Activated CD8-positive, alpha-beta T cell treated with anti-CD3 and anti-CD28 coated beads for 36 hours (primary cell): ENCODE data around the gene IL1RAPL2. TPM values are rescaled to one million over a fixed set of nuclear protein-coding genes. Genes with fewer than 3 reads are reported as not detected.

Experiments used
- ATAC-seq: fragments of 200-7000 bp; cut with Tn5 transposase; one replicate; pipeline ENCODE4 v1.10.0; 2021; ENCODE audit warnings: mild to moderate bottlenecking, moderate library complexity
- CTCF ChIA-PET: fragments of 350-600 bp; sonication (Branson Sonifier 250); formaldehyde crosslinking; loops from one replicate; lab custom pipeline; 2021; ENCODE audit warnings: antibody characterized with exemption; lab: Charles Lee
- POLR2A ChIA-PET: fragments of 350-600 bp; sonication (Branson Sonifier 250); formaldehyde crosslinking; loops from one replicate; lab custom pipeline; 2021; ENCODE audit warnings: antibody characterized with exemption; lab: Charles Lee
- DNase-seq: peaks from one replicate; pipeline ENCODE4 v3.0.0-alpha.2; 2020
- H3K27ac Mint-ChIP-seq: one replicate; pipeline ENCODE4 v1.8.0; 2021; ENCODE audit warnings: mild to moderate bottlenecking, mixed read lengths
- H3K27me3 Mint-ChIP-seq: one replicate; pipeline ENCODE4 v1.8.0; 2021; ENCODE audit warnings: mixed read lengths
- H3K36me3 Mint-ChIP-seq: one replicate; pipeline ENCODE4 v1.8.0; 2021; ENCODE audit warnings: low read depth, mixed read lengths
- H3K4me1 Mint-ChIP-seq: one replicate; pipeline ENCODE4 v1.8.0; 2021; ENCODE audit warnings: low read depth, mixed read lengths
- H3K4me3 Mint-ChIP-seq: one replicate; pipeline ENCODE4 v1.8.0; 2021; ENCODE audit warnings: mild to moderate bottlenecking, moderate library complexity, mixed read lengths
- H3K9me3 Mint-ChIP-seq: one replicate; pipeline ENCODE4 v1.8.0; 2021; ENCODE audit warnings: mixed read lengths
- CTCF ChIP-seq: fragments of 200-600 bp; IDR thresholded peaks from one replicate; pipeline ENCODE4 v1.8.0; 2022; ENCODE audit warnings: antibody characterized with exemption, mild to moderate bottlenecking
- intact Hi-C: fragments of 100-400 bp; cut with micrococcal nuclease; formaldehyde crosslinking; loops from one replicate; pipeline ENCODE4 v1.10.0; 2022
- total RNA-seq, 2 experiments: library from RNA; stranded (reverse); gene quantifications; one replicate each; pipeline ENCODE4 v1.2.3, GENCODE V29; 2021

The IL1RAPL2 gene
- total RNA-seq, 2 experiments from 2014 or later: not detected

- TF ChIP-seq CTCF: no peak
- intact Hi-C loops: no loop called here
- CTCF ChIA-PET: no interaction called here
- Mint-ChIP-seq H3K9me3 (no peaks in the 10 kb centered on the region), H3K4me1 (no peaks in the 10 kb centered on the region), H3K27me3 (no peaks in the 10 kb centered on the region), H3K27ac (no peak overlapping the region), H3K36me3 (no peaks in the 10 kb centered on the region), H3K4me3 (no peak overlapping the region)
- POLR2A ChIA-PET: no interaction called here
- DNase-seq: no peak
- no peak for ATAC-seq
These were observed 809.8 kb downstream of the IL1RAPL2 start for GRCh38 chrX:105375816-105376215.

GRCh38 chrX:105424729-105425128 is 858.7 kb downstream of the IL1RAPL2 start:
- ChIA-PET POLR2A (no interaction called here), CTCF (no interaction called here)
- H3K4me3 Mint-ChIP-seq: no peak overlapping the region
- no peaks in the 10 kb centered on the region for H3K4me1 Mint-ChIP-seq
- no peaks in the 10 kb centered on the region for H3K9me3 Mint-ChIP-seq
- DNase-seq (no peak), ATAC-seq (no peak)
- H3K36me3 Mint-ChIP-seq: no peaks in the 10 kb centered on the region
- intact Hi-C loops: no loop called here
- H3K27me3 Mint-ChIP-seq: no peaks in the 10 kb centered on the region
- TF ChIP-seq CTCF: no peak
- H3K27ac Mint-ChIP-seq: no peak overlapping the region

GRCh38 chrX:105451401-105451800 is 885.4 kb downstream of the IL1RAPL2 start:
- ATAC-seq: no peak
- Mint-ChIP-seq H3K4me1 (no peaks in the 10 kb centered on the region), H3K9me3 (no peaks in the 10 kb centered on the region), H3K27me3 (no peaks in the 10 kb centered on the region), H3K4me3 (no peak overlapping the region), H3K36me3 (no peaks in the 10 kb centered on the region), H3K27ac (no peak overlapping the region)
- DNase-seq: no peak
- TF ChIP-seq CTCF: no peak
- CTCF ChIA-PET: no interaction called here
- POLR2A ChIA-PET: no interaction called here
- intact Hi-C loops: no loop called here

GRCh38 chrX:105458846-105459245 is 892.8 kb downstream of the IL1RAPL2 start:
- no peak for ATAC-seq
- H3K27me3 Mint-ChIP-seq: no peaks in the 10 kb centered on the region
- intact Hi-C loops: no loop called here
- ChIA-PET CTCF (no interaction called here), POLR2A (no interaction called here)
- no peak for TF ChIP-seq CTCF
- no peak overlapping the region for H3K27ac Mint-ChIP-seq
- no peaks in the 10 kb centered on the region for H3K36me3 Mint-ChIP-seq
- H3K4me1 Mint-ChIP-seq: no peaks in the 10 kb centered on the region
- no peak for DNase-seq
- no peak overlapping the region for H3K4me3 Mint-ChIP-seq
- no peaks in the 10 kb centered on the region for H3K9me3 Mint-ChIP-seq

- no peaks in the 10 kb centered on the region for H3K9me3 Mint-ChIP-seq
- no peak for TF ChIP-seq CTCF
- no peaks in the 10 kb centered on the region for H3K4me1 Mint-ChIP-seq
- intact Hi-C loops: no loop called here
- no peaks in the 10 kb centered on the region for H3K27me3 Mint-ChIP-seq
- no peak for ATAC-seq
- CTCF ChIA-PET: no interaction called here
- no peak for DNase-seq
- POLR2A ChIA-PET: no interaction called here
- H3K36me3 Mint-ChIP-seq: no peaks in the 10 kb centered on the region
- H3K27ac Mint-ChIP-seq: no peak overlapping the region
- no peak overlapping the region for H3K4me3 Mint-ChIP-seq
These were observed 894.4 kb downstream of the IL1RAPL2 start for GRCh38 chrX:105460376-105460775.
